Endothelial cell of umbilical vein (primary cell): ENCODE data around the gene TCF21. TPM values are rescaled to one million over a fixed set of nuclear protein-coding genes. Genes with fewer than 3 reads are reported as not detected.

ENCODE experiments used
- BruUV-seq: library from RNA; stranded (reverse); fragments of 400-500 nt; replicated peaks from 2 replicates; lab custom pipeline; 2021; lab: Mats Ljungman, UMichigan
- CTCF ChIA-PET: fragments of 300-600, 350-600 bp; sonication (Branson Sonifier 250); formaldehyde crosslinking; loops from one replicate; lab custom pipeline; 2021; ENCODE audit warnings: antibody characterized with exemption, inconsistent platforms; lab: Charles Lee
- POLR2A ChIA-PET: fragments of 300-600, 350-600 bp; sonication (Branson Sonifier 250); formaldehyde crosslinking; loops from one replicate; lab custom pipeline; 2021; ENCODE audit warnings: antibody characterized with exemption, inconsistent platforms; lab: Charles Lee
- DNase-seq: peaks from one replicate; pipeline ENCODE4 v3.0.0-alpha.2; 2011; ENCODE audit warnings: low read depth, low spot score
- FAIRE-seq: peaks from 2 replicates; lab custom pipeline; 2011; peaks lifted over from hg19 to GRCh38; lab: Jason Lieb, UNC
- H2AFZ ChIP-seq: 2 replicates; pipeline ENCODE4 v1.6.0; 2012; ENCODE audit warnings: low read depth, low read length, control low read depth, inconsistent platforms
- H3K27ac ChIP-seq: 2 replicates; pipeline ENCODE4 v1.5.1; 2011; ENCODE audit warnings: low read depth, mild to moderate bottlenecking, control low read depth, low read length, moderate library complexity; ENCODE audit not compliant: insufficient read depth
- H3K27me3 ChIP-seq, 2 experiments: 2 replicates each; pipeline versions ENCODE4 v1.6.0 to v1.6.1; 2011; ENCODE audit warnings: low read length in 2 of 2, mixed read lengths in 1 of 2; ENCODE audit not compliant: control insufficient read depth in 2 of 2, insufficient read depth in 2 of 2
- H3K36me3 ChIP-seq, 2 experiments: 2 replicates in 1 of 2; 3 replicates in 1 of 2; pipeline ENCODE4 v1.5.1; 2011; ENCODE audit warnings: low read length in 2 of 2, mild to moderate bottlenecking in 1 of 2, moderate library complexity in 1 of 2; ENCODE audit not compliant: control insufficient read depth in 2 of 2, insufficient read depth in 2 of 2; ENCODE audit errors: extremely low read depth in 1 of 2
- H3K4me1 ChIP-seq: 3 replicates; pipeline ENCODE4 v1.5.1; 2011; ENCODE audit warnings: mild to moderate bottlenecking, low read length; ENCODE audit not compliant: control insufficient read depth, insufficient read depth; ENCODE audit errors: extremely low read depth
- H3K4me2 ChIP-seq: 2 replicates; pipeline ENCODE4 v1.6.1; 2011; ENCODE audit warnings: low read length, control low read depth, mixed read lengths; ENCODE audit not compliant: insufficient read depth
- H3K4me3 ChIP-seq, 3 experiments: fragments of 200-600 bp in 1 of 3; sonication (generic), shearing (Covaris generic) in 1 of 3; replicated peaks in 1 of 3; 2 replicates each; pipeline ENCODE4 v1.5.1; 2011 to 2016; ENCODE audit warnings: control low read depth in 3 of 3, low read length in 3 of 3, mild to moderate bottlenecking in 2 of 3, inconsistent platforms in 1 of 3, low read depth in 1 of 3, moderate library complexity in 1 of 3; ENCODE audit not compliant: insufficient read depth in 1 of 3
- H3K79me2 ChIP-seq: 2 replicates; pipeline ENCODE4 v1.6.0; 2012; ENCODE audit warnings: low read length, inconsistent platforms; ENCODE audit not compliant: control insufficient read depth, insufficient read depth
- H3K9ac ChIP-seq: replicated peaks from 2 replicates; pipeline ENCODE3; 2011; ENCODE audit warnings: low read length, control low read depth; ENCODE audit not compliant: insufficient read depth; ENCODE audit errors: extremely low read depth
- H3K9me1 ChIP-seq: replicated peaks from 3 replicates; pipeline ENCODE4 v1.6.0; 2011; ENCODE audit warnings: mild to moderate bottlenecking, low read length; ENCODE audit not compliant: control insufficient read depth, insufficient read depth; ENCODE audit errors: extremely low read depth
- H3K9me3 ChIP-seq: replicated peaks from 2 replicates; pipeline ENCODE4 v1.5.1; 2012; ENCODE audit warnings: low read length, inconsistent platforms; ENCODE audit not compliant: control insufficient read depth, insufficient read depth
- H4K20me1 ChIP-seq: replicated peaks from 2 replicates; pipeline ENCODE3; 2011; ENCODE audit warnings: mild to moderate bottlenecking, low read length; ENCODE audit not compliant: control insufficient read depth, insufficient read depth; ENCODE audit errors: extremely low read depth
- CTCF ChIP-seq, 2 donors: IDR thresholded peaks; 1 replicate in 1 of 2; 2 replicates in 1 of 2; pipeline ENCODE4 v1.5.1; 2011; ENCODE audit warnings: low read length in 2 of 2, mild to moderate bottlenecking in 2 of 2, moderate library complexity in 2 of 2, control low read depth in 1 of 2, inconsistent platforms in 1 of 2, low read depth in 1 of 2; ENCODE audit not compliant: insufficient read depth in 1 of 2; ENCODE audit errors: extremely low read depth in 1 of 2
- EZH2 ChIP-seq: IDR thresholded peaks from 2 replicates; pipeline ENCODE4 v1.6.1; 2012; ENCODE audit warnings: borderline replicate concordance, low read depth, mild to moderate bottlenecking, moderate library complexity, low read length, inconsistent platforms; ENCODE audit not compliant: severe bottlenecking
- FOS ChIP-seq: IDR thresholded peaks from 2 replicates; pipeline ENCODE4 v1.6.1; 2011; ENCODE audit warnings: mild to moderate bottlenecking, low read length, moderate library complexity, borderline replicate concordance; ENCODE audit not compliant: insufficient read depth
- GATA2 ChIP-seq: IDR thresholded peaks from 2 replicates; pipeline ENCODE4 v1.7.0; 2011; ENCODE audit warnings: low read depth, mild to moderate bottlenecking, moderate library complexity, mixed read lengths, low read length; ENCODE audit not compliant: insufficient read length, insufficient read depth
- JUN ChIP-seq: IDR thresholded peaks from 2 replicates; pipeline ENCODE4 v1.6.1; 2011; ENCODE audit warnings: borderline replicate concordance, low read depth; ENCODE audit not compliant: insufficient read length, insufficient read depth
- MAX ChIP-seq: IDR thresholded peaks from 2 replicates; pipeline ENCODE4 v1.6.1; 2011; ENCODE audit not compliant: insufficient read depth, insufficient read length
- MYC ChIP-seq: IDR thresholded peaks from one replicate; pipeline ENCODE4 v1.6.1; 2011; ENCODE audit warnings: mild to moderate bottlenecking, low read depth, low read length
- POLR2A ChIP-seq: IDR thresholded peaks from 2 replicates; pipeline ENCODE4 v1.6.1; 2012; ENCODE audit warnings: low read depth, mild to moderate bottlenecking, control low read depth, low read length
- POLR2AphosphoS5 ChIP-seq: IDR thresholded peaks from 2 replicates; pipeline ENCODE4 v1.6.1; 2012; ENCODE audit warnings: low read depth, mild to moderate bottlenecking, control low read depth, low read length, moderate library complexity; ENCODE audit not compliant: insufficient read depth
- dilution Hi-C: fragments of 300-500 bp; cut with MboI; formaldehyde crosslinking; loops from one replicate; pipeline ENCODE4 v1.15.0; 2019; ENCODE audit warnings: low sequenced_read_pairs; ENCODE audit not compliant: extremely low pct_ligation_motif_present
- intact Hi-C: fragments of 100-400 bp; cut with micrococcal nuclease; formaldehyde crosslinking; loops from one replicate; pipeline ENCODE4 v1.10.0; 2022
- polyA plus RNA-seq, 4 experiments: library from polyadenylated mRNA; depleted of rRNA in 3 of 4; stranded (reverse) in 3 of 4; unstranded in 1 of 4; fragments of >200 nt; gene quantifications; 2 replicates each; pipeline versions ENCODE4 v1.2.1 to v1.2.3, GENCODE V29; 2011 to 2012; ENCODE audit warnings: missing spikeins in 1 of 4
- total RNA-seq: library from RNA; stranded (reverse); gene quantifications from 2 replicates; pipeline ENCODE4 v1.2.3, GENCODE V29; 2021

The TCF21 gene
- total and polyA plus RNA-seq, 2 donors (not counting 3 experiments of a cell fraction or from before 2014, with no cell fraction given) = not detected

GRCh38 chr6:133863228-133863627 lies 25.7 kb upstream of the TCF21 start:
- no peaks in the 10 kb centered on the region for H3K27me3 ChIP-seq
- no peak overlapping the region for H3K9ac ChIP-seq
- no peaks in the 10 kb centered on the region for H3K9me1 ChIP-seq
- intact Hi-C loops (no loop called here), dilution Hi-C loops (no loop called here)
- H4K20me1 ChIP-seq = no peaks in the 10 kb centered on the region
- ChIA-PET POLR2A (no interaction called here), CTCF (no interaction called here)
- H3K4me2 ChIP-seq = no peak overlapping the region
- no TSS peak for BruUV-seq
- H3K4me1 ChIP-seq = no peaks in the 10 kb centered on the region
- FAIRE-seq (no peak), DNase-seq (no peak)
- TF ChIP-seq POLR2A (no peak), MYC (no peak), JUN (no peak), GATA2 (no peak), FOS (no peak), POLR2AphosphoS5 (no peak), MAX (no peak), EZH2 (no peak), CTCF (IDR thresholded peaks at IDR 0.05; ENCODE audit: extremely low read depth in 1 of 2, insufficient read depth in 1 of 2, low read depth in 1 of 2, low read length in 2 of 2) (no peak)
- no peaks in the 10 kb centered on the region for H3K36me3 ChIP-seq
- no peak overlapping the region for H3K27ac ChIP-seq
- H3K4me3 ChIP-seq = no peak overlapping the region
- H2AFZ ChIP-seq = no peak overlapping the region
- H3K79me2 ChIP-seq = no peaks in the 10 kb centered on the region
- no peaks in the 10 kb centered on the region for H3K9me3 ChIP-seq
